ENCODE data around the gene C2CD4C. TPM values are rescaled to one million over a fixed set of nuclear protein-coding genes. Genes with fewer than 3 reads are reported as not detected.
A peak's percentile ranks its signal among the peaks of the same experiment; 100 is the strongest.

The C2CD4C gene
- polyA plus RNA-seq, 2 donors, result 0.33 to 0.43 TPM

GRCh38 chr19:377801-378581 lies 31.0 kb downstream of the C2CD4C start:
- Histone ChIP-seq H3K27me3 (ENCODE audit: control insufficient read depth in 1 of 2, insufficient read depth in 2 of 2, low read length in 2 of 2) (no peaks in the 10 kb centered on the region), H3K36me3 (ENCODE audit: control insufficient read depth in 2 of 2, insufficient read depth in 2 of 2, low read length in 1 of 2) (no peaks in the 10 kb centered on the region)
- WGBS, 2 donors, result 67 to 75% methylated on average over 38 of the region's 38 CpGs

GRCh38 chr19:376111-376470 lies 32.9 kb downstream of the C2CD4C start:
- WGBS, 2 donors, result 92% methylated on average over 8 of the region's 8 CpGs
- H3K27me3 ChIP-seq (ENCODE audit: control insufficient read depth in 1 of 2, insufficient read depth in 2 of 2, low read length in 2 of 2), result no peaks in the 10 kb centered on the region

More at GRCh38 chr19:377801-378581, 31.0 kb downstream of the C2CD4C start:
- H3K4me1 ChIP-seq (ENCODE audit: control insufficient read depth in 2 of 2, insufficient read depth in 2 of 2, low read length in 1 of 2), result peaks cover 5 to 15% of the 10 kb centered on the region in 2 donors
- no peak overlapping the region for H3K27ac ChIP-seq (ENCODE audit: low read depth in 2 of 2, low read length in 1 of 2)
- no peaks in the 10 kb centered on the region for H3K9me3 ChIP-seq (ENCODE audit: control insufficient read depth in 2 of 2, insufficient read depth in 1 of 2, low read depth in 1 of 2, low read length in 1 of 2)
- no peak overlapping the region for H3K4me3 ChIP-seq (ENCODE audit: low read depth in 1 of 2, low read length in 2 of 2)

GRCh38 chr19:375395-376110 lies 33.4 kb downstream of the C2CD4C start:
- WGBS, 2 donors, result 72 to 78% methylated on average over 42 to 43 of the region's 43 CpGs
- Histone ChIP-seq H3K27ac (ENCODE audit: low read depth in 2 of 2, low read length in 1 of 2) (no peak overlapping the region), H3K4me1 (ENCODE audit: control insufficient read depth in 2 of 2, insufficient read depth in 2 of 2, low read length in 1 of 2) (peaks cover 5 to 15% of the 10 kb centered on the region in 2 donors), H3K4me3 (ENCODE audit: low read depth in 1 of 2, low read length in 2 of 2) (no peak overlapping the region), H3K27me3 (ENCODE audit: control insufficient read depth in 1 of 2, insufficient read depth in 2 of 2, low read length in 2 of 2) (no peaks in the 10 kb centered on the region), H3K36me3 (ENCODE audit: control insufficient read depth in 2 of 2, insufficient read depth in 2 of 2, low read length in 1 of 2) (no peaks in the 10 kb centered on the region), H3K9me3 (ENCODE audit: control insufficient read depth in 2 of 2, insufficient read depth in 1 of 2, low read depth in 1 of 2, low read length in 1 of 2) (no peaks in the 10 kb centered on the region)

More at GRCh38 chr19:376111-376470, 32.9 kb downstream of the C2CD4C start:
- Histone ChIP-seq H3K9me3 (ENCODE audit: control insufficient read depth in 2 of 2, insufficient read depth in 1 of 2, low read depth in 1 of 2, low read length in 1 of 2) (no peaks in the 10 kb centered on the region), H3K4me3 (ENCODE audit: low read depth in 1 of 2, low read length in 2 of 2) (no peak overlapping the region), H3K4me1 (ENCODE audit: control insufficient read depth in 2 of 2, insufficient read depth in 2 of 2, low read length in 1 of 2) (peaks cover 5 to 15% of the 10 kb centered on the region in 2 donors), H3K27ac (ENCODE audit: low read depth in 2 of 2, low read length in 1 of 2) (no peak overlapping the region), H3K36me3 (ENCODE audit: control insufficient read depth in 2 of 2, insufficient read depth in 2 of 2, low read length in 1 of 2) (no peaks in the 10 kb centered on the region)

GRCh38 chr19:374886-375235 lies 34.1 kb downstream of the C2CD4C start:
- WGBS, 2 donors, result 52 to 65% methylated on average over 17 of the region's 17 CpGs
- H3K36me3 ChIP-seq (ENCODE audit: control insufficient read depth in 2 of 2, insufficient read depth in 2 of 2, low read length in 1 of 2), result no peaks in the 10 kb centered on the region
- H3K27me3 ChIP-seq (ENCODE audit: control insufficient read depth in 1 of 2, insufficient read depth in 2 of 2, low read length in 2 of 2), result no peaks in the 10 kb centered on the region
- H3K27ac ChIP-seq (ENCODE audit: low read depth in 2 of 2, low read length in 1 of 2), result no peak overlapping the region
- peaks cover 5 to 15% of the 10 kb centered on the region in 2 donors for H3K4me1 ChIP-seq (ENCODE audit: control insufficient read depth in 2 of 2, insufficient read depth in 2 of 2, low read length in 1 of 2)
- no peak overlapping the region for H3K4me3 ChIP-seq (ENCODE audit: low read depth in 1 of 2, low read length in 2 of 2)
- no peaks in the 10 kb centered on the region for H3K9me3 ChIP-seq (ENCODE audit: control insufficient read depth in 2 of 2, insufficient read depth in 1 of 2, low read depth in 1 of 2, low read length in 1 of 2)

GRCh38 chr19:374183-374885 lies 34.6 kb downstream of the C2CD4C start:
- no peak overlapping the region for H3K27ac ChIP-seq (ENCODE audit: low read depth in 2 of 2, low read length in 1 of 2)
- no peaks in the 10 kb centered on the region for H3K36me3 ChIP-seq (ENCODE audit: control insufficient read depth in 2 of 2, insufficient read depth in 2 of 2, low read length in 1 of 2)
- no peaks in the 10 kb centered on the region for H3K9me3 ChIP-seq (ENCODE audit: control insufficient read depth in 2 of 2, insufficient read depth in 1 of 2, low read depth in 1 of 2, low read length in 1 of 2)
- H3K4me1 ChIP-seq (ENCODE audit: control insufficient read depth in 2 of 2, insufficient read depth in 2 of 2, low read length in 1 of 2), result peaks cover 5 to 15% of the 10 kb centered on the region in 2 donors
- peak overlapping the region; percentile 1 to 5 for H3K4me3 ChIP-seq (ENCODE audit: low read depth in 1 of 2, low read length in 2 of 2)
- no peaks in the 10 kb centered on the region for H3K27me3 ChIP-seq (ENCODE audit: control insufficient read depth in 1 of 2, insufficient read depth in 2 of 2, low read length in 2 of 2)
- 47 to 52% methylated on average over 22 to 23 of the region's 23 CpGs for WGBS, 2 donors

GRCh38 chr19:373391-374182 lies 35.4 kb downstream of the C2CD4C start:
- Histone ChIP-seq H3K36me3 (ENCODE audit: control insufficient read depth in 2 of 2, insufficient read depth in 2 of 2, low read length in 1 of 2) (no peaks in the 10 kb centered on the region), H3K27me3 (ENCODE audit: control insufficient read depth in 1 of 2, insufficient read depth in 2 of 2, low read length in 2 of 2) (no peaks in the 10 kb centered on the region), H3K4me1 (ENCODE audit: control insufficient read depth in 2 of 2, insufficient read depth in 2 of 2, low read length in 1 of 2) (peaks cover 5 to 15% of the 10 kb centered on the region in 2 donors), H3K4me3 (ENCODE audit: low read depth in 1 of 2, low read length in 2 of 2) (peak overlapping the region; percentile 1 to 5), H3K27ac (ENCODE audit: low read depth in 2 of 2, low read length in 1 of 2) (no peak overlapping the region), H3K9me3 (ENCODE audit: control insufficient read depth in 2 of 2, insufficient read depth in 1 of 2, low read depth in 1 of 2, low read length in 1 of 2) (no peaks in the 10 kb centered on the region)
- 65 to 77% methylated on average over 22 to 24 of the region's 24 CpGs for WGBS, 2 donors

GRCh38 chr19:372306-372890 lies 36.5 kb downstream of the C2CD4C start:
- peaks cover 5 to 15% of the 10 kb centered on the region in 2 donors for H3K4me1 ChIP-seq (ENCODE audit: control insufficient read depth in 2 of 2, insufficient read depth in 2 of 2, low read length in 1 of 2)
- H3K36me3 ChIP-seq (ENCODE audit: control insufficient read depth in 2 of 2, insufficient read depth in 2 of 2, low read length in 1 of 2), result no peaks in the 10 kb centered on the region
- H3K9me3 ChIP-seq (ENCODE audit: control insufficient read depth in 2 of 2, insufficient read depth in 1 of 2, low read depth in 1 of 2, low read length in 1 of 2), result no peaks in the 10 kb centered on the region
- 41 to 48% methylated on average over 14 of the region's 14 CpGs for WGBS, 2 donors
- no peaks in the 10 kb centered on the region for H3K27me3 ChIP-seq (ENCODE audit: control insufficient read depth in 1 of 2, insufficient read depth in 2 of 2, low read length in 2 of 2)
- H3K27ac ChIP-seq (ENCODE audit: low read depth in 2 of 2, low read length in 1 of 2), result no peak overlapping the region
- no peak overlapping the region for H3K4me3 ChIP-seq (ENCODE audit: low read depth in 1 of 2, low read length in 2 of 2)

GRCh38 chr19:371501-372168 lies 37.3 kb downstream of the C2CD4C start:
- H3K4me1 ChIP-seq (ENCODE audit: control insufficient read depth in 2 of 2, insufficient read depth in 2 of 2, low read length in 1 of 2), result peaks cover 5 to 15% of the 10 kb centered on the region in 2 donors
- 61 to 65% methylated on average over 17 of the region's 17 CpGs for WGBS, 2 donors
- no peak overlapping the region for H3K4me3 ChIP-seq (ENCODE audit: low read depth in 1 of 2, low read length in 2 of 2)
- H3K27ac ChIP-seq (ENCODE audit: low read depth in 2 of 2, low read length in 1 of 2), result no peak overlapping the region
- no peaks in the 10 kb centered on the region for H3K36me3 ChIP-seq (ENCODE audit: control insufficient read depth in 2 of 2, insufficient read depth in 2 of 2, low read length in 1 of 2)
- H3K9me3 ChIP-seq (ENCODE audit: control insufficient read depth in 2 of 2, insufficient read depth in 1 of 2, low read depth in 1 of 2, low read length in 1 of 2), result no peaks in the 10 kb centered on the region
- no peaks in the 10 kb centered on the region for H3K27me3 ChIP-seq (ENCODE audit: control insufficient read depth in 1 of 2, insufficient read depth in 2 of 2, low read length in 2 of 2)

All from esophagus (tissue), 2 donors.